ENCODE results near the gene PYHIN1. TPM values are rescaled to one million over a fixed set of nuclear protein-coding genes. Genes with fewer than 3 reads are reported as not detected.

The PYHIN1 gene
- polyA plus RNA-seq, 2 of the 4 experiments (the other 2 are of a cell fraction), result not detected

GRCh38 chr1:158989424-158989823 lies 58.1 kb downstream of the PYHIN1 start:
- Histone ChIP-seq H3K4me3 (no peak overlapping the region), H3K27ac (no peak overlapping the region), H3K9me3 (no peaks in the 10 kb centered on the region), H3K4me1 (no peaks in the 10 kb centered on the region), H3K4me2 (no peak overlapping the region)
- whole genome bisulfite sequencing (ENCODE audit: missing lambda C conversion rate), result 3% methylated on average over 1 of the region's 1 CpG
- no peak for ATAC-seq
- POLR2A ChIA-PET, result no interaction called here
- CTCF ChIA-PET, result interaction anchor here (1.9 kb wide), 1 partner anchor 9 kb away, joined by 4 read pairs; no protein-coding TSS in a partner anchor
- DNase-seq (ENCODE audit: low read depth in 1 of 2, low spot score in 1 of 2), result no peak
- TF ChIP-seq HDAC2 (IDR thresholded peaks at IDR 0.05) (no peak), ZSCAN20 (CRISPR knock-in tag; IDR thresholded peaks at IDR 0.05) (no peak)
- no peak for FAIRE-seq

GRCh38 chr1:158992787-158993312 lies 61.5 kb downstream of the PYHIN1 start:
- no peaks in the 10 kb centered on the region for H3K9me3 ChIP-seq
- no peak overlapping the region for H3K27ac ChIP-seq
- ATAC-seq (no peak), DNase-seq (ENCODE audit: low read depth in 1 of 2, low spot score in 1 of 2) (no peak), FAIRE-seq (no peak)
- no peak overlapping the region for H3K4me3 ChIP-seq
- TF ChIP-seq RNF2 (IDR thresholded peaks at IDR 0.05; ENCODE audit: borderline replicate concordance, low read depth) (no peak), ZNF302 (CRISPR knock-in tag; IDR thresholded peaks at IDR 0.05) (no peak), KDM1A (IDR thresholded peaks at IDR 0.05; ENCODE audit: low read depth) (no peak), EHF (CRISPR knock-in tag; IDR thresholded peaks at IDR 0.05) (no peak), HEYL (CRISPR knock-in tag; IDR thresholded peaks at IDR 0.05) (no peak), HDAC2 (IDR thresholded peaks at IDR 0.05) (no peak), ATOH8 (CRISPR knock-in tag; IDR thresholded peaks at IDR 0.05; ENCODE audit: low read depth) (no peak), REST (IDR thresholded peaks at IDR 0.05) (no peak), SMC3 (IDR thresholded peaks at IDR 0.05) (no peak), RCOR1 (IDR thresholded peaks at IDR 0.05; ENCODE audit: low read depth, low read length) (no peak), RFX5 (IDR thresholded peaks at IDR 0.05) (no peak), POLR2AphosphoS2 (conservative IDR thresholded peaks at IDR 0.05; ENCODE audit: low read length) (no peak), TP53 (CRISPR knock-in tag; IDR thresholded peaks at IDR 0.05) (no peak), MAFK (IDR thresholded peaks at IDR 0.05; ENCODE audit: partially characterized antibody) (no peak), KDM5A (IDR thresholded peaks at IDR 0.05) (no peak), ZFP36 (IDR thresholded peaks at IDR 0.05; ENCODE audit: borderline replicate concordance, partially characterized antibody) (no peak)
- WGBS (ENCODE audit: missing lambda C conversion rate), result 69% methylated on average over 4 of the region's 4 CpGs
- POLR2A ChIA-PET, result no interaction called here
- CTCF ChIA-PET, result no interaction called here
- H3K4me1 ChIP-seq, result no peaks in the 10 kb centered on the region
- no peak overlapping the region for H3K4me2 ChIP-seq

- ChIA-PET CTCF (interaction anchor here (1.0 to 2.4 kb wide), 4 partner anchors 11 to 1033 kb away, joined by 3 to 15 read pairs (median 4); no protein-coding TSS in a partner anchor), POLR2A (no interaction called here)
- Histone ChIP-seq H3K4me2 (no peak overlapping the region), H3K27ac (no peak overlapping the region), H3K9me3 (no peaks in the 10 kb centered on the region), H3K4me1 (no peaks in the 10 kb centered on the region), H3K4me3 (no peak overlapping the region)
- DNase-seq (ENCODE audit: low read depth in 1 of 2, low spot score in 1 of 2) (no peak), FAIRE-seq (no peak), ATAC-seq (no peak)
- WGBS (ENCODE audit: missing lambda C conversion rate), result 31% methylated on average over 5 of the region's 5 CpGs
- TF ChIP-seq HDAC2 (IDR thresholded peaks at IDR 0.05) (no peak), REST (IDR thresholded peaks at IDR 0.05) (no peak), FOSL2 (IDR thresholded peaks at IDR 0.05) (no peak), FOSL2 (CRISPR knock-in tag; IDR thresholded peaks at IDR 0.05) (no peak), CBX2 (IDR thresholded peaks at IDR 0.05; ENCODE audit: borderline replicate concordance, low read depth) (no peak), BCL3 (IDR thresholded peaks at IDR 0.05) (no peak), HMGXB4 (CRISPR knock-in tag; IDR thresholded peaks at IDR 0.05; ENCODE audit: borderline replicate concordance) (no peak)
Observed at GRCh38 chr1:158996998-158997397, 65.6 kb downstream of the PYHIN1 start.

Measured in A549 (cell line).